NOMO-1 treated with DMSO at 0.1 percent for 48 hours (cell line): ENCODE results near the gene CADM2.

Experiments
- DNase-seq: peaks from one replicate; lab custom pipeline; 2025; ENCODE audit not compliant: unreplicated experiment; lab: John Stamatoyannopoulos, UW

The CADM2 gene

GRCh38 chr3:85304360-85304964, 345.7 kb downstream of the CADM2 start:
- DNase-seq, result no peak

- no peak for DNase-seq
Observed at GRCh38 chr3:85312331-85312730, 353.5 kb downstream of the CADM2 start.

- no peak for DNase-seq
Observed at GRCh38 chr3:85313380-85313779, 354.6 kb downstream of the CADM2 start.

GRCh38 chr3:85316252-85316651, 357.5 kb downstream of the CADM2 start:
- no peak for DNase-seq

- no peak for DNase-seq
Observed at GRCh38 chr3:85321892-85322291, 363.1 kb downstream of the CADM2 start.

GRCh38 chr3:85330071-85330470, 371.3 kb downstream of the CADM2 start:
- DNase-seq, result no peak

GRCh38 chr3:85337895-85338294, 379.1 kb downstream of the CADM2 start:
- DNase-seq, result no peak

- no peak for DNase-seq
Observed at GRCh38 chr3:85342915-85343314, 384.1 kb downstream of the CADM2 start.

- DNase-seq, result no peak
Observed at GRCh38 chr3:85355572-85355971, 396.8 kb downstream of the CADM2 start.

- DNase-seq, result peak; percentile 10
Observed at GRCh38 chr3:85360742-85361387, 402.1 kb downstream of the CADM2 start.

- DNase-seq, result no peak
Observed at GRCh38 chr3:85364296-85364909, 405.6 kb downstream of the CADM2 start.

GRCh38 chr3:85370341-85370740, 411.6 kb downstream of the CADM2 start:
- DNase-seq, result no peak

- DNase-seq, result no peak
Observed at GRCh38 chr3:85376131-85376530, 417.3 kb downstream of the CADM2 start.

GRCh38 chr3:85377115-85377514, 418.3 kb downstream of the CADM2 start:
- no peak for DNase-seq

- no peak for DNase-seq
Observed at GRCh38 chr3:85384372-85384771, 425.6 kb downstream of the CADM2 start.

- DNase-seq, result no peak
Observed at GRCh38 chr3:85387913-85388505, 429.2 kb downstream of the CADM2 start.

GRCh38 chr3:85394424-85394823, 435.6 kb downstream of the CADM2 start:
- DNase-seq, result no peak

GRCh38 chr3:85397434-85397833, 438.6 kb downstream of the CADM2 start:
- no peak for DNase-seq

- DNase-seq, result no peak
Observed at GRCh38 chr3:85426121-85426520, 467.3 kb downstream of the CADM2 start.

- no peak for DNase-seq
Observed at GRCh38 chr3:85427467-85427866, 468.7 kb downstream of the CADM2 start.

- DNase-seq, result no peak
Observed at GRCh38 chr3:85432081-85432480, 473.3 kb downstream of the CADM2 start.

- DNase-seq, result no peak
Observed at GRCh38 chr3:85433319-85433718, 474.5 kb downstream of the CADM2 start.
